ENCODE results near the gene KIAA0930. TPM values are rescaled to one million over a fixed set of nuclear protein-coding genes. Genes with fewer than 3 reads are reported as not detected.

The KIAA0930 gene
- total RNA-seq, 1 experiment from 2014 or later: 131 TPM

Other genes with a start within 250 kb of the KIAA0930 start
- not detected in 2 replicates for gene PHF21B, start 230.9 kb downstream of the KIAA0930 start, total RNA-seq (2014; rRNA removed; shearing (Covaris generic); ENCODE audit: low replicate concordance)
- 56.5 and 68.1 TPM in 2 replicates for gene NUP50, start 77.0 kb downstream of the KIAA0930 start, total RNA-seq (2014; rRNA removed; shearing (Covaris generic); ENCODE audit: low replicate concordance)
- gene UPK3A, start 44.1 kb upstream of the KIAA0930 start, total RNA-seq (2014; rRNA removed; shearing (Covaris generic); ENCODE audit: low replicate concordance): 2.1 and 5.9 TPM in 2 replicates
- 14.6 and 35.8 TPM in 2 replicates for gene FAM118A, start 69.0 kb upstream of the KIAA0930 start, total RNA-seq (2014; rRNA removed; shearing (Covaris generic); ENCODE audit: low replicate concordance)
- 0.27 and 2.5 TPM in 2 replicates for gene SMC1B, start 172.7 kb upstream of the KIAA0930 start, total RNA-seq (2014; rRNA removed; shearing (Covaris generic); ENCODE audit: low replicate concordance)
- 1.6 and 5.3 TPM in 2 replicates for gene RIBC2, start 172.8 kb upstream of the KIAA0930 start, total RNA-seq (2014; rRNA removed; shearing (Covaris generic); ENCODE audit: low replicate concordance)

Data from Caki2 (cell line).